IMR-90 (cell line): ENCODE data around the gene EPSTI1. TPM values are rescaled to one million over a fixed set of nuclear protein-coding genes. Genes with fewer than 3 reads are reported as not detected.

Experiments used
- ATAC-seq: fragments of 200-7000 bp; cut with Tn5 transposase; 2 replicates; pipeline ENCODE4 v1.9.1; 2020; ENCODE audit warnings: low read depth, mild to moderate bottlenecking, moderate library complexity
- BruUV-seq: library from RNA; stranded (reverse); fragments of 400-500 nt; replicated peaks from 2 replicates; lab custom pipeline; 2021; lab: Mats Ljungman, UMichigan
- CTCF ChIA-PET: fragments of 300-600 bp; formaldehyde crosslinking; extraction: SDS; loops from one replicate; lab custom pipeline; 2021; ENCODE audit warnings: antibody characterized with exemption; lab: Yijun Ruan, JAX
- POLR2A ChIA-PET: fragments of 300-600 bp; sonication (Branson Sonifier 250); formaldehyde crosslinking; loops from one replicate; lab custom pipeline; 2022; ENCODE audit warnings: antibody characterized with exemption; ENCODE audit not compliant: unreplicated experiment; lab: Charles Lee
- DNase-seq: peaks from one replicate; pipeline ENCODE4 v3.0.0; 2013
- H2AFZ ChIP-seq: replicated peaks from 2 replicates; pipeline ENCODE3; 2013; ENCODE audit warnings: low read length, mild to moderate bottlenecking; ENCODE audit not compliant: poor library complexity
- H2AK5ac ChIP-seq: 2 replicates; pipeline ENCODE4 v1.6.1; 2013; ENCODE audit warnings: low read depth, low read length, inconsistent platforms
- H2AK9ac ChIP-seq: replicated peaks from 2 replicates; pipeline ENCODE3; 2013; ENCODE audit warnings: mild to moderate bottlenecking, low read depth, low read length, moderate library complexity; ENCODE audit not compliant: poor library complexity
- H2BK120ac ChIP-seq: 2 replicates; pipeline ENCODE4 v1.6.1; 2013; ENCODE audit warnings: low read depth, low read length, inconsistent platforms
- H2BK15ac ChIP-seq: 3 replicates; pipeline ENCODE4 v1.6.1; 2013; ENCODE audit warnings: low read depth, low read length, inconsistent platforms
- H2BK20ac ChIP-seq: 2 replicates; pipeline ENCODE4 v1.6.1; 2013; ENCODE audit warnings: low read depth, mild to moderate bottlenecking, inconsistent platforms, low read length, moderate library complexity
- H2BK5ac ChIP-seq: 2 replicates; pipeline ENCODE4 v1.6.1; 2013; ENCODE audit warnings: mild to moderate bottlenecking, low read depth, low read length, inconsistent platforms; ENCODE audit not compliant: poor library complexity, severe bottlenecking
- H3K14ac ChIP-seq: replicated peaks from 2 replicates; pipeline ENCODE4 v1.6.1; 2013; ENCODE audit warnings: low read depth, low read length, inconsistent platforms
- H3K18ac ChIP-seq: 2 replicates; pipeline ENCODE4 v1.6.1; 2013; ENCODE audit warnings: low read depth, low read length, control low read depth
- H3K23ac ChIP-seq: 2 replicates; pipeline ENCODE4 v1.6.1; 2013; ENCODE audit warnings: low read depth, low read length, inconsistent platforms
- H3K27ac ChIP-seq: 2 replicates; pipeline ENCODE4 v1.5.1; 2013; ENCODE audit warnings: mild to moderate bottlenecking, control low read depth, low read length; ENCODE audit not compliant: insufficient read depth
- H3K27me3 ChIP-seq: 2 replicates; pipeline ENCODE4 v1.6.1; 2013; ENCODE audit warnings: low read length; ENCODE audit not compliant: control insufficient read depth, insufficient read depth
- H3K36me3 ChIP-seq: 2 replicates; pipeline ENCODE4 v1.6.1; 2013; ENCODE audit warnings: low read length, mixed read lengths; ENCODE audit not compliant: control insufficient read depth, insufficient read depth
- H3K4ac ChIP-seq: 2 replicates; pipeline ENCODE4 v1.6.1; 2013; ENCODE audit warnings: low read depth, low read length, inconsistent platforms
- H3K4me1 ChIP-seq: 2 replicates; pipeline ENCODE4 v1.6.1; 2013; ENCODE audit warnings: low read length, mixed read lengths; ENCODE audit not compliant: control insufficient read depth, insufficient read depth
- H3K4me2 ChIP-seq: 2 replicates; pipeline ENCODE4 v1.6.1; 2013; ENCODE audit warnings: low read depth, mild to moderate bottlenecking, control low read depth, low read length, moderate library complexity
- H3K4me3 ChIP-seq: 2 replicates; pipeline ENCODE4 v1.5.1; 2013; ENCODE audit warnings: low read depth, mild to moderate bottlenecking, control low read depth, low read length, moderate library complexity; ENCODE audit not compliant: insufficient read depth
- H3K56ac ChIP-seq: 2 replicates; pipeline ENCODE4 v1.6.1; 2013; ENCODE audit warnings: low read length, inconsistent platforms; ENCODE audit not compliant: insufficient read depth; ENCODE audit errors: extremely low read depth
- H3K79me1 ChIP-seq, 2 experiments: 2 replicates each; pipeline ENCODE4 v1.6.1; 2013; ENCODE audit warnings: low read length in 2 of 2, inconsistent platforms in 1 of 2, low read depth in 1 of 2
- H3K9ac ChIP-seq: 2 replicates; pipeline ENCODE4 v1.6.1; 2013; ENCODE audit warnings: low read depth, low read length, control low read depth
- H3K9me1 ChIP-seq: 2 replicates; pipeline ENCODE4 v1.6.1; 2013; ENCODE audit warnings: low read length, inconsistent platforms; ENCODE audit not compliant: insufficient read depth
- H3K9me3 ChIP-seq: 2 replicates; pipeline ENCODE4 v1.6.1; 2013; ENCODE audit warnings: low read length; ENCODE audit not compliant: control insufficient read depth, insufficient read depth
- H4K20me1 ChIP-seq: 2 replicates; pipeline ENCODE4 v1.6.1; 2013; ENCODE audit warnings: low read length, inconsistent platforms; ENCODE audit not compliant: insufficient read depth
- H4K5ac ChIP-seq: 2 replicates; pipeline ENCODE4 v1.6.1; 2013; ENCODE audit warnings: mild to moderate bottlenecking, low read depth, low read length, control low read depth
- H4K8ac ChIP-seq, 2 experiments: 2 replicates each; pipeline ENCODE4 v1.6.1; 2013; ENCODE audit warnings: low read depth in 2 of 2, low read length in 2 of 2, control low read depth in 1 of 2, inconsistent platforms in 1 of 2
- H4K91ac ChIP-seq: 2 replicates; pipeline ENCODE4 v1.6.1; 2013; ENCODE audit warnings: low read depth, low read length, inconsistent platforms; ENCODE audit not compliant: insufficient read depth
- BHLHE40 ChIP-seq: fragments of 150-350 bp; IDR thresholded peaks from 2 replicates; pipeline ENCODE4 v1.6.1; 2016; ENCODE audit warnings: mild to moderate bottlenecking, low read depth, low read length
- CEBPB ChIP-seq: IDR thresholded peaks from 2 replicates; pipeline ENCODE4 v1.6.1; 2012; ENCODE audit warnings: low read depth, low read length, improper control_type of control experiment
- CHD1 ChIP-seq: IDR thresholded peaks from 2 replicates; pipeline ENCODE4 v1.6.1; 2012; ENCODE audit warnings: low read depth, low read length, improper control_type of control experiment
- CTCF ChIP-seq: conservative IDR thresholded peaks from 2 replicates; pipeline ENCODE4 v1.5.1; 2012; ENCODE audit warnings: mild to moderate bottlenecking, low read depth, low read length, improper control_type of control experiment
- FOS ChIP-seq: fragments of 150-350 bp; IDR thresholded peaks from 2 replicates; pipeline ENCODE4 v1.6.1; 2016; ENCODE audit warnings: low read depth, low read length
- MAFK ChIP-seq: IDR thresholded peaks from 2 replicates; pipeline ENCODE4 v1.6.1; 2012; ENCODE audit warnings: low read depth, low read length, improper control_type of control experiment
- MAZ ChIP-seq: IDR thresholded peaks from 2 replicates; pipeline ENCODE4 v1.6.1; 2012; ENCODE audit warnings: low read depth, mild to moderate bottlenecking, low read length, improper control_type of control experiment, moderate library complexity, borderline replicate concordance
- MXI1 ChIP-seq: IDR thresholded peaks from 2 replicates; pipeline ENCODE4 v1.6.1; 2012; ENCODE audit warnings: low read depth, mild to moderate bottlenecking, low read length, moderate library complexity, borderline replicate concordance
- NFE2L2 ChIP-seq: fragments of 150-350 bp; IDR thresholded peaks from 2 replicates; pipeline ENCODE4 v1.6.1; 2016; ENCODE audit warnings: low read depth, mild to moderate bottlenecking, low read length
- POLR2A ChIP-seq: IDR thresholded peaks from 2 replicates; pipeline ENCODE4 v1.6.1; 2012; ENCODE audit warnings: mild to moderate bottlenecking, low read depth, low read length
- RAD21 ChIP-seq: IDR thresholded peaks from 2 replicates; pipeline ENCODE4 v1.6.1; 2012; ENCODE audit warnings: low read length, improper control_type of control experiment
- RCOR1 ChIP-seq: IDR thresholded peaks from 2 replicates; pipeline ENCODE4 v1.6.1; 2012; ENCODE audit warnings: mild to moderate bottlenecking, low read length, improper control_type of control experiment; ENCODE audit not compliant: insufficient replicate concordance
- RFX5 ChIP-seq: IDR thresholded peaks from 2 replicates; pipeline ENCODE4 v1.8.0; 2012; ENCODE audit warnings: low read depth, mild to moderate bottlenecking, low read length, moderate library complexity
- SMC3 ChIP-seq: fragments of 150-350 bp; IDR thresholded peaks from 2 replicates; pipeline ENCODE4 v1.6.1; 2016; ENCODE audit warnings: low read depth, mild to moderate bottlenecking, antibody characterized with exemption, low read length, moderate library complexity
- WGBS, 2 experiments: methylation state at CpG; one replicate each; pipeline versions ENCODE4 v1.1.5 to v1.1.7; 2013; ENCODE audit warnings: missing lambda C conversion rate in 2 of 2; ENCODE audit not compliant: insufficient read length in 1 of 2; ENCODE audit errors: extremely low coverage in 2 of 2; 5-methylcytosine and 5-hydroxymethylcytosine counted together
- dilution Hi-C: fragments of 300-500 bp; cut with HindIII; formaldehyde crosslinking; loops from one replicate; pipeline ENCODE4 v1.14.3; 2018; ENCODE audit warnings: low sequenced_read_pairs; ENCODE audit not compliant: unreplicated experiment
- in situ Hi-C: fragments of 300-500 bp; cut with MboI; formaldehyde crosslinking; loops from 3 replicates; pipeline ENCODE4 v1.14.3; 2019; ENCODE audit warnings: low sequenced_read_pairs, inconsistent platforms, mixed read lengths
- intact Hi-C: fragments of 100-400 bp; cut with micrococcal nuclease; formaldehyde crosslinking; loops from 2 replicates; pipeline ENCODE4 v1.10.0; 2022
- polyA plus RNA-seq, 3 experiments: library from polyadenylated mRNA; depleted of rRNA; stranded (reverse); fragments of >200 nt; gene quantifications; 2 replicates each; pipeline ENCODE4 v1.2.3, GENCODE V29; 2012; ENCODE audit warnings: low replicate concordance in 1 of 3
- total RNA-seq: library from RNA; depleted of rRNA; stranded (reverse); fragments of >200 nt; gene quantifications from 2 replicates; pipeline ENCODE4 v1.2.3, GENCODE V29; 2012
- TF ChIP-seq, protein P1 (sequence below): fragments of 150-350 bp; IDR thresholded peaks from 2 replicates; pipeline ENCODE4 v1.6.1; 2017; ENCODE audit warnings: mild to moderate bottlenecking, antibody characterized with exemption, low read length, low read depth
- TF ChIP-seq, protein P2 (sequence below): fragments of 150-350 bp; IDR thresholded peaks from 2 replicates; pipeline ENCODE4 v1.6.1; 2016; ENCODE audit warnings: low read depth, mild to moderate bottlenecking, low read length, moderate library complexity, borderline replicate concordance

EPSTI1 gene
- total and polyA plus RNA-seq, 2 of the 4 experiments (the other 2 are of a cell fraction) = 0.90 to 1.6 TPM

DNA sequence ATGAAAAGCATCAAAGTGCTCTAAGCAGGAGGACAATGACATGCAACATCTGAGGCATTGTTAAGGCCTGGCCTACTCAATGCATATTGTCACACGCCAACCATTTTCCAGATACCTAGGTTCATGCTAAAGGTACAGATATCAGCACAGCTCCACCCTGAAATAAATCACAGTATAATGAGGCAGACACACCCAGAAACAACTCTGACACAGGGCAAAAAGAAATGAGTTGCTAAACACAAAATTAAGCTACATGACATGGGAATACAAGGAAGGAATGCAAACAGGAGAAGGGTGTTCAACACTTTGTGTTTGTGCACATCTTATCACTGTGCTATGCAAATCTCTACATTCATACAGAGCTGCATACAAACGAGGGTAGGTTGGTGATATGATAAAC is 86.5 kb downstream of the EPSTI1 start:
- POLR2A ChIA-PET = no interaction called here
- BruUV-seq = no TSS peak

More for the DNA sequence above, 86.5 kb downstream of the EPSTI1 start:
- Histone ChIP-seq H2BK15ac (no peak overlapping the region), H3K9me3 (no peaks in the 10 kb centered on the region), H3K4ac (no peak overlapping the region), H2AK9ac (no peak overlapping the region), H2AFZ (no peak overlapping the region), H3K9me1 (no peaks in the 10 kb centered on the region), H3K14ac (no peak overlapping the region), H3K18ac (no peak overlapping the region), H2BK20ac (no peak overlapping the region), H3K27me3 (no peaks in the 10 kb centered on the region), H4K5ac (no peak overlapping the region), H3K36me3 (no peaks in the 10 kb centered on the region), H3K9ac (no peak overlapping the region), H4K91ac (no peak overlapping the region), H3K23ac (no peak overlapping the region), H3K27ac (no peak overlapping the region), H3K4me3 (no peak overlapping the region), H3K56ac (no peak overlapping the region), H4K8ac (no peak overlapping the region), H3K79me1 (no peaks in the 10 kb centered on the region), H2AK5ac (no peak overlapping the region), H3K4me2 (no peak overlapping the region), H2BK120ac (no peak overlapping the region), H4K20me1 (no peaks in the 10 kb centered on the region), H2BK5ac (no peak overlapping the region), H3K4me1 (no peaks in the 10 kb centered on the region)
- TF ChIP-seq NFE2L2 (no peak), MXI1 (no peak), RFX5 (no peak), CHD1 (no peak), MAFK (no peak), RAD21 (no peak), CEBPB (no peak), BHLHE40 (no peak), MAZ (no peak), CTCF (no peak), SMC3 (no peak), RCOR1 (no peak), POLR2A (no peak), FOS (no peak)
- TF ChIP-seq, protein P1, sequence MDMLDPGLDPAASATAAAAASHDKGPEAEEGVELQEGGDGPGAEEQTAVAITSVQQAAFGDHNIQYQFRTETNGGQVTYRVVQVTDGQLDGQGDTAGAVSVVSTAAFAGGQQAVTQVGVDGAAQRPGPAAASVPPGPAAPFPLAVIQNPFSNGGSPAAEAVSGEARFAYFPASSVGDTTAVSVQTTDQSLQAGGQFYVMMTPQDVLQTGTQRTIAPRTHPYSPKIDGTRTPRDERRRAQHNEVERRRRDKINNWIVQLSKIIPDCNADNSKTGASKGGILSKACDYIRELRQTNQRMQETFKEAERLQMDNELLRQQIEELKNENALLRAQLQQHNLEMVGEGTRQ = no peak
- TF ChIP-seq, protein P2, sequence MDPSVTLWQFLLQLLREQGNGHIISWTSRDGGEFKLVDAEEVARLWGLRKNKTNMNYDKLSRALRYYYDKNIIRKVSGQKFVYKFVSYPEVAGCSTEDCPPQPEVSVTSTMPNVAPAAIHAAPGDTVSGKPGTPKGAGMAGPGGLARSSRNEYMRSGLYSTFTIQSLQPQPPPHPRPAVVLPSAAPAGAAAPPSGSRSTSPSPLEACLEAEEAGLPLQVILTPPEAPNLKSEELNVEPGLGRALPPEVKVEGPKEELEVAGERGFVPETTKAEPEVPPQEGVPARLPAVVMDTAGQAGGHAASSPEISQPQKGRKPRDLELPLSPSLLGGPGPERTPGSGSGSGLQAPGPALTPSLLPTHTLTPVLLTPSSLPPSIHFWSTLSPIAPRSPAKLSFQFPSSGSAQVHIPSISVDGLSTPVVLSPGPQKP = no peak
- CTCF ChIA-PET = no interaction called here
- ATAC-seq (no peak), DNase-seq (no peak)
- dilution Hi-C loops = no loop called here
- in situ Hi-C loops = no loop called here
- intact Hi-C loops = no loop called here
- 80% methylated on average over 1 of the region's 2 CpGs; no CpG with 5 or more reads in 1 of the 2 experiments for WGBS, 2 experiments
